NCI-H1436 (cell line): Measurements from ENCODE around the gene USP13.

Experiments used
- DNase-seq: peaks from one replicate; lab custom pipeline; 2025; lab: John Stamatoyannopoulos, UW

USP13 gene

GRCh38 chr3:179697736-179698332 lies 45.0 kb downstream of the USP13 start:
- DNase-seq = no peak

DNA sequence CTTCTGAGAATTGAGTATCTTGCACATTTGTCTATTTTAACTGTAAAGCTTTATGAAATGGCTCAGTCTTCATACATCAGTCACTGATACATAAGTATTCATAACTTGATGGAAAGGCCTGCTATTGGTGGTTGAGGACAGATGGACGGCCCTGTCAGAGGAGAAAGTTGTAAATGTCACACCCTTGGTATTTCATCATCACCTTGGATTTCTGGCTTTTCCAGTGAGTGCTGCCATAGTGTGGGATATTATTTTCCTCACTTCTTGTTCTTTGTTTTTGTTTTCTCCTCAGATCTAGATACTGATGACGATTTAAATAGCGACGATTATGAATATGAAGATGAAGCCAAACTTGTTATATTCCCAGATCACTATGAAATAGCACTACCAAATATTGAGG lies 47.9 kb downstream of the USP13 start:
- DNase-seq = no peak

GRCh38 chr3:179701176-179701827 lies 48.5 kb downstream of the USP13 start:
- DNase-seq = no peak

DNA sequence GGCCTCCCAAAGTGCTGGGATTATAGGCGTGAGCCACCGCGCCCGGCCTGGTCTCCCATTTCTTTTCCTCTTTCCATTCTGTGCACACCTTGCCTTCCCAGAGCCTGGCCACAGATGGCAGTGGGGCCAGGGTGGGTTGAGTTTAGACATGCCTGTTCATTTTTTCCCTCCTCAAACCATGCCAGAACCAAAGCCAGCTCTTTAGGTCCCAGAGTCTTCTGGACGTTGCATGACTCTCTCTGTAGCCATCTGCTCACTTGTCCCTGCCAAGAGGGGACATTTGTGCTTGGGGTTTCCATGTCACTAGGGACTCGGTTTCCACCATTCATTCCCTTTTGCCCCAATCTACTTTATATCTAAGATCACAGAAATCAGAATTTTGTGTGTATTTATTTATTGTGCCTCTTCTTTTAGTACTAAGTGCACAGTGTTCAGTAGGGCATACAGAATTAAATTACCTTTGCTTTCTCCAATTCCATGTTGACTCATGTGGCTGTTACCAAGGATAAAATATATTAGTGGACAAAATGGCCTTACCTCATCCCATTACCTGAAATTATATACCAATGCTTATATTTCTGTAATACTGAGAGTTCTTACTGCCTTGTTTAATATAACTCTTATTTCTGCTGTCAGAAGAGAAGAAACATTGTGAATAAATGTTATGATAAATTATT lies 49.6 kb downstream of the USP13 start:
- no peak for DNase-seq

- no peak for DNase-seq
These were observed 51.0 kb downstream of the USP13 start for GRCh38 chr3:179703816-179704215.

- no peak for DNase-seq
These were observed 53.4 kb downstream of the USP13 start for GRCh38 chr3:179706233-179706632.

GRCh38 chr3:179710079-179710478 lies 57.2 kb downstream of the USP13 start:
- no peak for DNase-seq

DNA sequence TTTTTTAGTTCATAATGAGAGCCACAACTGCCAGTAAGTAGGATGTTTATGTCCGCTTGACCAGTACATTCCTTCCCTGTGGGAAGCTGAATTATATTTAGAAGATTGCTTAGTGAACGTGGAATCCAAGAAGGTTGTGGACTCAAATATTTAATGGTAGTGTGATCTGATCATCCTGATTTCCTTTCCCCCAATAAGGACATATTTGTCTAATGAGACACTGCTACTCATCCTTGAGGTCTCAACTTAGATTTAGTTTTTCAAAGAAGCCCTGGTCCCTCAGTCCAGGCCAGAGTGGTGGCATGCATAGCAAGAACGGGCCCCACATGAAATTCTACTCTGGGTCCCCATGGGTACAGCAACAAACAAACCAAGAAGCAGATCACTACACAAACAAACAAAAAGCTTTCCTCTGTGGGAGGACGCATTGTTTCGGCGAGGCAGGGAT lies 60.8 kb downstream of the USP13 start:
- no peak for DNase-seq

GRCh38 chr3:179715582-179715981 lies 62.7 kb downstream of the USP13 start:
- no peak for DNase-seq

GRCh38 chr3:179716226-179716625 lies 63.4 kb downstream of the USP13 start:
- DNase-seq = no peak

DNA sequence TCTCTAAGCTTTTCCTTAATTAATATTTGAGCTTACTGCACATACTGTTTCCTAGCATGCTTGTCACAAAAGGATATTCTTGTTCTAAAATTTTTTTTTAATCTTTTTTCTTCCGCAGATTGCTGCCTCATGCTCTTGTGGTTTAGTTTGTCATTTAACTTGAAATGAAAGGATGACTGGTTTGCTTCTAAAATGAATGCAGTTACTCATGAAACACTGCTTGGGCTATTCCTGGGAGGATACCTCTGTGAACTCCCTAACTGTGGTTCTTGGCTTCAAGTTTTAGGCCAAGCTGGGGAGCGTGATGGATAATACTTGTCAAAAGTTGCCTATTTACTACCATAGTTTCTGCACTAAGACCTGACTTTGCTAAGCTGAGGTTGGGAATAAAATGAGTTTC lies 64.0 kb downstream of the USP13 start:
- no peak for DNase-seq

DNA sequence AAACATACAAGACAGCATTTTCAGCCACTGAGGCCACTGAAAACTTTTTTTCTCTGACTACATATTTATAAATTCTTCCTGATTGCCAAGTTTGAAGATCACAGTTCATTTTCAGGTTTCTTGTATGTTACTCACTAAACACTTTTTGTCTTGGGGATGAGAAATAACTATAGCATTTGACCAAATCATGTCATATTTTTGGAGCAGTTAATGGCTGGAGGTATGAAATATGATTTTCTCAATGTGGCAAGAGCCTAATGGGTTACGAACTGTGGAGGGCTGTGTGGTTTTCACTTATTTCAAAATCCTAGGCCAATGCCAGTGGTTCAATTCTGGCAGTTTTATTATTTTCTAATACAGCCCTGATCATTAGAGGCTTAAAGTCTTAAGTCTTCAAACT lies 64.4 kb downstream of the USP13 start:
- DNase-seq = no peak

DNA sequence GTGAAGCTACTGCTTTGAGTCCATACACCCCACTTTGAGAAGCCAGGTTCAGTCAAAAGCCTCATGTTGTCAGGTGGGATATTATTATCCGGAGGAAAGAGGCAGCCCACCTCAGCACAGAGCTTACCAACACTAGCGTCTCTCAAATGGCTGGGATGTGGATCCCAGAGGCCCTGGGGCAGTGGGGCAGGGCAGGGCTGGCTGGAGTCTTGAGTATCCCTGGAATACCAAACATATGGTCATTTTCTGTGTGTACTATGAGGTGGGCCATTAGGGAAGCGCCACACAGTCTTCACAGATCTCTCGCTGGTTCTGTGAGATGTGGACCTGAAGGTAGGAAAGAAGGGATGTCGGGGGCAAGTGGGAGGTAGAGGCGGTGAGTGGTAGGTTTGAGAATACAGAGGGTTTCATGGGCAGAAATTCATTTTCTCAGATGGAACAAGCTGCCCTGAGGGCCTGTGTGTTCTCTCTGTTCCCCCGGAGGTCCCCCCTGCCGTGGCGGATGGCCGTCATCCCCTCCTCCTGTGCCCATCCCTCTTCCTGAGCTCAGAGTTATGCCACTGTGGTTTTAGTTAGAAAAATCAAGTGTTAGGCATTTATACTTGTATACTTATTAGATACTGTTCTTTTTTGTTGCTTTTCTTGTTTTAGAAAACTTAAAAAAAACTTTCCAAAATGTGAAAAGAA lies 66.4 kb downstream of the USP13 start:
- no peak for DNase-seq

DNA sequence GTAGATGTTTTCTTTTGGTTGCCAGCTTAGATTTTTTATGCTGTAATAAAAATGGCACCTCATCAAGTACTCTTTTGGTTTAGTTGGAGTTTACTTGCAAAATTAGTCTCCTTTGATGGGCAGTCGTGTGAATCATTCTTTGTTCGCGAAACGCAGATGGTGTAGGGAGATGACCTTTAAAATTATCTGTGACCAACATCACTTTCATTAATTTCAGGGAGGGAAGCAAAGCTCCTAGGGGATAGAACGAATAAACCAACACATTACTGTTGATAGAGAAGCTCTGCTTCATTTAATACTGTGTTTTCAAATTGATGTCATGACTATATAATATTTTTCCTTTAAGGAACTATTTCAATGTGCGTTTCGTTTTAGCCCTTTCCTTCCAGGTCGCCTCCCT lies 67.4 kb downstream of the USP13 start:
- DNase-seq = no peak

- DNase-seq = no peak
These were observed 70.8 kb downstream of the USP13 start for GRCh38 chr3:179723617-179724016.

GRCh38 chr3:179726075-179726699 lies 73.3 kb downstream of the USP13 start:
- DNase-seq = no peak

- DNase-seq = no peak
These were observed 76.2 kb downstream of the USP13 start for GRCh38 chr3:179729086-179729485.

DNA sequence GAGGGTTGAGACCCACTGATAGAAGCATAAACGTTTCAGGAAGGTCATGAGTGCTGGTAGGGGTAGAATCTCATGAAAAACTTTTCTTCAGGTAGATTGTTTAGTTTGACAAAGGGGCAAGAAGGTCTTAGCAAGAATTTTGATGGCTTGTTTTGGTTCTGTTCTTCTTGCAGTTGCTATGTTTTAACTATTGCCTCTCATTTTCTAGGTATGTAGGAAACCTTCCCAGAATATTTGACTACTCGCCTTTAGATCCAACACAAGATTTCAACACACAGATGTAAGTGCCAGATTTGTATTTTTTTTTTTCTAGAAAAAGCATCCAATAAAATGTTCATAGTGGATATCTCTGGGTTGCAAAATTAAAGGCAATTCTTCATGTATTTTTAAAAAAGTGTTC lies 77.1 kb downstream of the USP13 start:
- no peak for DNase-seq

GRCh38 chr3:179730506-179730905 lies 77.7 kb downstream of the USP13 start:
- DNase-seq = no peak

DNA sequence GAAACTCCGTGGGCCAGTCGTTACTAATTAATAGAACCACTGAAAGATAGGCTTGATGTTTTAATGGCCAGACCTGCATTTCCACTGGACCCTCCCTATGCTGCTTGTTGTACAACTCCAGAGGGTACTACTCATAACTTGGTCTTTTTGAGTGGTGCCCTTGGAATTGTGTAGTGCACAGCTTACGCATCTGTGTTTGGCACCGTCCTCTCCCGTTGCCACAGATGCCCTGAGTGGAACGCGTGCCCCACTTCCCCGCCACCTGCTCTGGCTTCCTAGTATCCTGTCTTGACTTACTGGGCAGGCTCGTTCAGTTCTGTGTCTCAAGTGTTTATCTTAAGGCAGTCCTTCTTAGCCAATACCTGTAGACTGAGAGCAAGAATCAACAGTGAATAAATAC lies 78.7 kb downstream of the USP13 start:
- DNase-seq = no peak

GRCh38 chr3:179732661-179733348 lies 80.0 kb downstream of the USP13 start:
- no peak for DNase-seq

GRCh38 chr3:179733797-179734196 lies 81.0 kb downstream of the USP13 start:
- DNase-seq = no peak
